ENCODE results near the gene DNALI1. TPM values are rescaled to one million over a fixed set of nuclear protein-coding genes. Genes with fewer than 3 reads are reported as not detected.

Gene DNALI1
- total RNA-seq, 3 donors from 2014 or later = 4.6 to 29.4 (median 20.6) TPM

DNA sequence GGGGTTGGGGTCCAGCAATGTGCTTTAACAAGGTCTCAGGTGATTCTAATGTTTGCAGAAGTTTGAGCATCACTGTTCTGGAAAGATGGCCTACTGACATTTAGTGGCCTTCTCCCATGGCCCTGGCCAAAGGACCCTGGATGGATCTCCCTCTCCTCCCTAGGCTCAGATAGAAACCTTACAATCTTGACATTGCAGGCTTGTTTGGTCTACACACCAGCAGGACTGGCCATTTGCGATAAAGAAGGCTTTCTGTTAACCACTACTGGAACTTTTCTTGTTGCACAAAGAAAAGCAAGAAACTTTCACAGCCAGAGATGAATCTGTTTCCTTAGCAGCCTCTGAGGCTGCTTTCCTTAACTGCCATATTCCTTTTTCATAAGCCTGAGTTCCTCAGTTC is 6.2 kb downstream of the DNALI1 start:
- intact Hi-C loops (cut with DNase I; ENCODE audit: low total_unique reads) = loop anchor here (5.0 kb wide), 1 partner anchor 284 kb away; no protein-coding TSS in a partner anchor
- Histone ChIP-seq H3K27ac (no peak overlapping the region), H3K36me3 (peaks cover 10% of the 10 kb centered on the region), H3K27me3 (no peaks in the 10 kb centered on the region), H3K4me3 (no peak overlapping the region), H3K9me3 (no peaks in the 10 kb centered on the region), H3K4me1 (no peaks in the 10 kb centered on the region)
- TF ChIP-seq, protein P1, sequence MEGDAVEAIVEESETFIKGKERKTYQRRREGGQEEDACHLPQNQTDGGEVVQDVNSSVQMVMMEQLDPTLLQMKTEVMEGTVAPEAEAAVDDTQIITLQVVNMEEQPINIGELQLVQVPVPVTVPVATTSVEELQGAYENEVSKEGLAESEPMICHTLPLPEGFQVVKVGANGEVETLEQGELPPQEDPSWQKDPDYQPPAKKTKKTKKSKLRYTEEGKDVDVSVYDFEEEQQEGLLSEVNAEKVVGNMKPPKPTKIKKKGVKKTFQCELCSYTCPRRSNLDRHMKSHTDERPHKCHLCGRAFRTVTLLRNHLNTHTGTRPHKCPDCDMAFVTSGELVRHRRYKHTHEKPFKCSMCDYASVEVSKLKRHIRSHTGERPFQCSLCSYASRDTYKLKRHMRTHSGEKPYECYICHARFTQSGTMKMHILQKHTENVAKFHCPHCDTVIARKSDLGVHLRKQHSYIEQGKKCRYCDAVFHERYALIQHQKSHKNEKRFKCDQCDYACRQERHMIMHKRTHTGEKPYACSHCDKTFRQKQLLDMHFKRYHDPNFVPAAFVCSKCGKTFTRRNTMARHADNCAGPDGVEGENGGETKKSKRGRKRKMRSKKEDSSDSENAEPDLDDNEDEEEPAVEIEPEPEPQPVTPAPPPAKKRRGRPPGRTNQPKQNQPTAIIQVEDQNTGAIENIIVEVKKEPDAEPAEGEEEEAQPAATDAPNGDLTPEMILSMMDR (IDR thresholded peaks at IDR 0.05) = no peak
- TF ChIP-seq POLR2A (IDR thresholded peaks at IDR 0.05) (no peak), POLR2AphosphoS5 (IDR thresholded peaks at IDR 0.05) (no peak)
- DNase-seq (ENCODE audit: low spot score in 2 of 2) = no peak

GRCh38 chr1:37564892-37565291 is 8.2 kb downstream of the DNALI1 start:
- Histone ChIP-seq H3K9me3 (no peaks in the 10 kb centered on the region), H3K36me3 (peaks cover 10% of the 10 kb centered on the region), H3K27ac (no peak overlapping the region), H3K4me1 (no peaks in the 10 kb centered on the region), H3K27me3 (no peaks in the 10 kb centered on the region), H3K4me3 (no peak overlapping the region)
- TF ChIP-seq, protein P1 (IDR thresholded peaks at IDR 0.05) = no peak
- TF ChIP-seq POLR2A (IDR thresholded peaks at IDR 0.05) (no peak), POLR2AphosphoS5 (IDR thresholded peaks at IDR 0.05) (no peak)
- DNase-seq (ENCODE audit: low spot score in 2 of 2) = no peak
- intact Hi-C loops (cut with DNase I; ENCODE audit: low total_unique reads) = loop anchor here (5.0 kb wide), 1 partner anchor 282 kb away; no protein-coding TSS in a partner anchor

GRCh38 chr1:37567023-37567422 is 10.3 kb downstream of the DNALI1 start:
- H3K36me3 ChIP-seq = peaks cover 10% of the 10 kb centered on the region
- intact Hi-C loops (cut with DNase I; ENCODE audit: low total_unique reads) = no loop called here
- H3K4me3 ChIP-seq = no peak overlapping the region
- no peaks in the 10 kb centered on the region for H3K9me3 ChIP-seq
- no peaks in the 10 kb centered on the region for H3K27me3 ChIP-seq
- TF ChIP-seq, protein P1 (IDR thresholded peaks at IDR 0.05) = no peak
- TF ChIP-seq POLR2AphosphoS5 (IDR thresholded peaks at IDR 0.05) = peak in 1 of 3 donors; percentile 39
- DNase-seq (ENCODE audit: low spot score in 2 of 2) = no peak
- no peak overlapping the region for H3K27ac ChIP-seq
- H3K4me1 ChIP-seq = no peaks in the 10 kb centered on the region

GRCh38 chr1:37570528-37571334 is 14.0 kb downstream of the DNALI1 start:
- no peak overlapping the region for H3K4me3 ChIP-seq
- no peaks in the 10 kb centered on the region for H3K4me1 ChIP-seq

More at GRCh38 chr1:37570528-37571334, 14.0 kb downstream of the DNALI1 start:
- Histone ChIP-seq H3K27ac (no peak overlapping the region), H3K27me3 (no peaks in the 10 kb centered on the region), H3K9me3 (no peaks in the 10 kb centered on the region), H3K36me3 (peaks cover 6% of the 10 kb centered on the region)
- TF ChIP-seq, protein P1 (IDR thresholded peaks at IDR 0.05) = no peak
- TF ChIP-seq POLR2A (IDR thresholded peaks at IDR 0.05) (no peak), POLR2AphosphoS5 (IDR thresholded peaks at IDR 0.05) (no peak)
- intact Hi-C loops (cut with DNase I; ENCODE audit: low total_unique reads) = no loop called here
- DNase-seq (ENCODE audit: low spot score in 2 of 2) = no peak
